ENCODE measurements around the gene ARCN1. TPM values are rescaled to one million over a fixed set of nuclear protein-coding genes. Genes with fewer than 3 reads are reported as not detected.
"Not testable (repeated sequence)": the region's sequence is repeated elsewhere in the genome, so short reads cannot be mapped to it uniquely, and the experiment has no call there.

The ARCN1 gene
- polyA plus RNA-seq, 4 donors, result 79.7 to 143 (median 114) TPM

GRCh38 chr11:118587952-118588351, 15.7 kb downstream of the ARCN1 start:
- Histone ChIP-seq H3K36me3 (ENCODE audit: control insufficient read depth in 3 of 3, insufficient read depth in 2 of 3, low read depth in 1 of 3, low read length in 3 of 3) (peaks cover 15 to 64% (median 41%) of the 10 kb centered on the region in 3 donors), H3K27ac (ENCODE audit: low read depth in 1 of 3, low read length in 2 of 3) (no peak overlapping the region), H3K9me3 (ENCODE audit: control insufficient read depth in 2 of 2, insufficient read depth in 1 of 2, low read depth in 1 of 2, low read length in 1 of 2) (no peaks in the 10 kb centered on the region), H3K4me1 (ENCODE audit: control insufficient read depth in 3 of 3, insufficient read depth in 2 of 3, low read depth in 1 of 3, low read length in 2 of 3) (no peaks in the 10 kb centered on the region), H3K27me3 (ENCODE audit: control insufficient read depth in 3 of 3, insufficient read depth in 3 of 3, low read length in 3 of 3) (no peaks in the 10 kb centered on the region), H3K4me3 (ENCODE audit: low read depth in 1 of 3, low read length in 3 of 3) (no peak overlapping the region)
- 96 to 100% (median 100%) methylated on average over 1 of the region's 1 CpG for WGBS, 3 donors
- no peak for DNase-seq
- no peak for FAIRE-seq

GRCh38 chr11:118592616-118593367, 20.6 kb downstream of the ARCN1 start:
- Histone ChIP-seq H3K4me1 (ENCODE audit: control insufficient read depth in 3 of 3, insufficient read depth in 2 of 3, low read depth in 1 of 3, low read length in 2 of 3) (no peaks in the 10 kb centered on the region), H3K27ac (ENCODE audit: low read depth in 1 of 3, low read length in 2 of 3) (peak overlapping the region in 1 of 3 donors; percentile 24), H3K36me3 (ENCODE audit: control insufficient read depth in 3 of 3, insufficient read depth in 2 of 3, low read depth in 1 of 3, low read length in 3 of 3) (peaks cover 13 to 65% (median 42%) of the 10 kb centered on the region in 3 donors), H3K9me3 (ENCODE audit: control insufficient read depth in 2 of 2, insufficient read depth in 1 of 2, low read depth in 1 of 2, low read length in 1 of 2) (no peaks in the 10 kb centered on the region), H3K27me3 (ENCODE audit: control insufficient read depth in 3 of 3, insufficient read depth in 3 of 3, low read length in 3 of 3) (no peaks in the 10 kb centered on the region), H3K4me3 (ENCODE audit: low read depth in 1 of 3, low read length in 3 of 3) (no peak overlapping the region)
- 84 to 96% (median 90%) methylated on average over 2 of the region's 2 CpGs for WGBS, 3 donors
- FAIRE-seq, result no peak
- DNase-seq, result no peak

- not testable (repeated sequence) for FAIRE-seq; H3K4me1 ChIP-seq (ENCODE audit: control insufficient read depth in 3 of 3, insufficient read depth in 2 of 3, low read depth in 1 of 3, low read length in 2 of 3); H3K9me3 ChIP-seq (ENCODE audit: control insufficient read depth in 2 of 2, insufficient read depth in 1 of 2, low read depth in 1 of 2, low read length in 1 of 2); H3K27me3 ChIP-seq (ENCODE audit: control insufficient read depth in 3 of 3, insufficient read depth in 3 of 3, low read length in 3 of 3); H3K27ac ChIP-seq (ENCODE audit: low read depth in 1 of 3, low read length in 2 of 3); H3K4me3 ChIP-seq (ENCODE audit: low read depth in 1 of 3, low read length in 3 of 3)
- H3K36me3 ChIP-seq (ENCODE audit: control insufficient read depth in 3 of 3, insufficient read depth in 2 of 3, low read depth in 1 of 3, low read length in 3 of 3), result peaks cover 14 to 60% (median 35%) of the 10 kb centered on the region in 3 donors
- WGBS, 3 donors, result 48 to 51% (median 49%) methylated on average over 5 of the region's 5 CpGs
- DNase-seq, result peak; percentile 37 to 54
These were observed 22.8 kb downstream of the ARCN1 start for GRCh38 chr11:118594984-118595383.

- H3K36me3 ChIP-seq (ENCODE audit: control insufficient read depth in 3 of 3, insufficient read depth in 2 of 3, low read depth in 1 of 3, low read length in 3 of 3), result peaks cover 20 to 60% (median 32%) of the 10 kb centered on the region in 3 donors
- DNase-seq, result no peak
- 89 to 92% (median 90%) methylated on average over 16 of the region's 16 CpGs for WGBS, 3 donors
These were observed 24.3 kb downstream of the ARCN1 start for GRCh38 chr11:118596224-118597146.

GRCh38 chr11:118597556-118597955, 25.3 kb downstream of the ARCN1 start:
- no peak overlapping the region for H3K27ac ChIP-seq (ENCODE audit: low read depth in 1 of 3, low read length in 2 of 3)
- H3K27me3 ChIP-seq (ENCODE audit: control insufficient read depth in 3 of 3, insufficient read depth in 3 of 3, low read length in 3 of 3), result no peaks in the 10 kb centered on the region
- no peaks in the 10 kb centered on the region for H3K4me1 ChIP-seq (ENCODE audit: control insufficient read depth in 3 of 3, insufficient read depth in 2 of 3, low read depth in 1 of 3, low read length in 2 of 3)
- FAIRE-seq (no peak), DNase-seq (no peak)
- peaks cover 25 to 56% (median 39%) of the 10 kb centered on the region in 3 donors for H3K36me3 ChIP-seq (ENCODE audit: control insufficient read depth in 3 of 3, insufficient read depth in 2 of 3, low read depth in 1 of 3, low read length in 3 of 3)
- WGBS, 3 donors, result 92 to 96% (median 95%) methylated on average over 9 of the region's 9 CpGs
- H3K4me3 ChIP-seq (ENCODE audit: low read depth in 1 of 3, low read length in 3 of 3), result no peak overlapping the region
- no peaks in the 10 kb centered on the region for H3K9me3 ChIP-seq (ENCODE audit: control insufficient read depth in 2 of 2, insufficient read depth in 1 of 2, low read depth in 1 of 2, low read length in 1 of 2)

More at GRCh38 chr11:118596224-118597146, 24.3 kb downstream of the ARCN1 start:
- H3K27me3 ChIP-seq (ENCODE audit: control insufficient read depth in 3 of 3, insufficient read depth in 3 of 3, low read length in 3 of 3), result no peaks in the 10 kb centered on the region
- no peaks in the 10 kb centered on the region for H3K4me1 ChIP-seq (ENCODE audit: control insufficient read depth in 3 of 3, insufficient read depth in 2 of 3, low read depth in 1 of 3, low read length in 2 of 3)
- FAIRE-seq, result no peak
- no peak overlapping the region for H3K27ac ChIP-seq (ENCODE audit: low read depth in 1 of 3, low read length in 2 of 3)
- no peaks in the 10 kb centered on the region for H3K9me3 ChIP-seq (ENCODE audit: control insufficient read depth in 2 of 2, insufficient read depth in 1 of 2, low read depth in 1 of 2, low read length in 1 of 2)
- no peak overlapping the region for H3K4me3 ChIP-seq (ENCODE audit: low read depth in 1 of 3, low read length in 3 of 3)

GRCh38 chr11:118602331-118602730, 30.1 kb downstream of the ARCN1 start:
- no peak overlapping the region for H3K4me3 ChIP-seq (ENCODE audit: low read depth in 1 of 3, low read length in 3 of 3)
- peaks cover 0 to 13% (median 0%) of the 10 kb centered on the region in 3 donors for H3K4me1 ChIP-seq (ENCODE audit: control insufficient read depth in 3 of 3, insufficient read depth in 2 of 3, low read depth in 1 of 3, low read length in 2 of 3)
- peaks cover 0 to 3% (median 0%) of the 10 kb centered on the region in 3 donors for H3K27me3 ChIP-seq (ENCODE audit: control insufficient read depth in 3 of 3, insufficient read depth in 3 of 3, low read length in 3 of 3)
- H3K27ac ChIP-seq (ENCODE audit: low read depth in 1 of 3, low read length in 2 of 3), result peak overlapping the region in 1 of 3 donors; percentile 3
- DNase-seq (no peak), FAIRE-seq (no peak)
- 66 to 79% (median 75%) methylated on average over 3 of the region's 3 CpGs for WGBS, 3 donors
- H3K36me3 ChIP-seq (ENCODE audit: control insufficient read depth in 3 of 3, insufficient read depth in 2 of 3, low read depth in 1 of 3, low read length in 3 of 3), result peaks cover 15 to 33% (median 19%) of the 10 kb centered on the region in 3 donors
- no peaks in the 10 kb centered on the region for H3K9me3 ChIP-seq (ENCODE audit: control insufficient read depth in 2 of 2, insufficient read depth in 1 of 2, low read depth in 1 of 2, low read length in 1 of 2)

GRCh38 chr11:118603709-118604108, 31.5 kb downstream of the ARCN1 start:
- H3K9me3 ChIP-seq (ENCODE audit: control insufficient read depth in 2 of 2, insufficient read depth in 1 of 2, low read depth in 1 of 2, low read length in 1 of 2); H3K4me3 ChIP-seq (ENCODE audit: low read depth in 1 of 3, low read length in 3 of 3); FAIRE-seq; DNase-seq; H3K27ac ChIP-seq (ENCODE audit: low read depth in 1 of 3, low read length in 2 of 3): not testable (repeated sequence)
- H3K27me3 ChIP-seq (ENCODE audit: control insufficient read depth in 3 of 3, insufficient read depth in 3 of 3, low read length in 3 of 3), result peaks cover 0 to 16% (median 0%) of the 10 kb centered on the region in 3 donors
- 77 to 94% (median 93%) methylated on average over 8 of the region's 8 CpGs for WGBS, 3 donors
- H3K4me1 ChIP-seq (ENCODE audit: control insufficient read depth in 3 of 3, insufficient read depth in 2 of 3, low read depth in 1 of 3, low read length in 2 of 3), result peaks cover 0 to 16% (median 0%) of the 10 kb centered on the region in 3 donors
- H3K36me3 ChIP-seq (ENCODE audit: control insufficient read depth in 3 of 3, insufficient read depth in 2 of 3, low read depth in 1 of 3, low read length in 3 of 3), result peaks cover 11 to 25% (median 16%) of the 10 kb centered on the region in 3 donors

- Histone ChIP-seq H3K36me3 (ENCODE audit: control insufficient read depth in 3 of 3, insufficient read depth in 2 of 3, low read depth in 1 of 3, low read length in 3 of 3) (peaks cover 11 to 17% (median 16%) of the 10 kb centered on the region in 3 donors), H3K4me3 (ENCODE audit: low read depth in 1 of 3, low read length in 3 of 3) (no peak overlapping the region), H3K27ac (ENCODE audit: low read depth in 1 of 3, low read length in 2 of 3) (peak overlapping the region in 2 of 3 donors; percentile 11 to 56), H3K9me3 (ENCODE audit: control insufficient read depth in 2 of 2, insufficient read depth in 1 of 2, low read depth in 1 of 2, low read length in 1 of 2) (no peaks in the 10 kb centered on the region), H3K27me3 (ENCODE audit: control insufficient read depth in 3 of 3, insufficient read depth in 3 of 3, low read length in 3 of 3) (peaks cover 0 to 25% (median 0%) of the 10 kb centered on the region in 3 donors), H3K4me1 (ENCODE audit: control insufficient read depth in 3 of 3, insufficient read depth in 2 of 3, low read depth in 1 of 3, low read length in 2 of 3) (peaks cover 0 to 19% (median 0%) of the 10 kb centered on the region in 3 donors)
- FAIRE-seq (no peak), DNase-seq (no peak)
- WGBS, 3 donors, result 70 to 77% (median 75%) methylated on average over 3 of the region's 3 CpGs
These were observed 32.4 kb downstream of the ARCN1 start for GRCh38 chr11:118604566-118604965.
